Mesodermal cell (in vitro differentiated cells): Measurements from ENCODE around the gene SPRR2B.
"Not testable (repeated sequence)": the region's sequence is repeated elsewhere in the genome, so short reads cannot be mapped to it uniquely, and the experiment has no call there.

ENCODE experiments used
- H3K27ac ChIP-seq: 2 replicates; pipeline ENCODE4 v1.7.0; 2013; ENCODE audit warnings: mild to moderate bottlenecking, low read depth, low read length, moderate library complexity; ENCODE audit not compliant: severe bottlenecking
- H3K36me3 ChIP-seq: 2 replicates; pipeline ENCODE4 v1.7.1; 2013; ENCODE audit warnings: mild to moderate bottlenecking, low read length, moderate library complexity; ENCODE audit not compliant: control insufficient read depth, insufficient read depth
- H3K4me1 ChIP-seq: one replicate; pipeline ENCODE4 v1.7.1; 2013; ENCODE audit warnings: mild to moderate bottlenecking, low read length; ENCODE audit not compliant: insufficient read depth, control insufficient read depth, poor library complexity, severe bottlenecking
- H3K4me3 ChIP-seq: 2 replicates; pipeline ENCODE4 v1.7.0; 2013; ENCODE audit warnings: low read length, control low read depth, mild to moderate bottlenecking; ENCODE audit not compliant: insufficient read depth, poor library complexity, severe bottlenecking; ENCODE audit errors: extremely low read depth
- H3K9me3 ChIP-seq: 2 replicates; pipeline ENCODE4 v1.7.1; 2013; ENCODE audit warnings: mild to moderate bottlenecking, low read length, moderate library complexity; ENCODE audit not compliant: control insufficient read depth
- WGBS, 2 experiments: methylation state at CpG; one replicate each; pipeline ENCODE4 v1.1.5; 2013; ENCODE audit warnings: missing lambda C conversion rate in 2 of 2; ENCODE audit not compliant: insufficient coverage in 2 of 2; 5-methylcytosine and 5-hydroxymethylcytosine counted together

The SPRR2B gene

GRCh38 chr1:153081736-153082135 is 10.3 kb upstream of the SPRR2B start:
- 100% methylated on average over 1 of the region's 3 CpGs; no CpG with 5 or more reads in 1 of the 2 experiments for WGBS, 2 experiments
- Histone ChIP-seq H3K27ac (no peak overlapping the region), H3K9me3 (no peaks in the 10 kb centered on the region), H3K36me3 (no peaks in the 10 kb centered on the region), H3K4me1 (no peaks in the 10 kb centered on the region), H3K4me3 (no peak overlapping the region)

- H3K4me3 ChIP-seq = no peak overlapping the region
- H3K4me1 ChIP-seq = no peaks in the 10 kb centered on the region
- WGBS, 2 experiments = 86 to 90% methylated on average over 3 of the region's 5 CpGs
- H3K36me3 ChIP-seq = no peaks in the 10 kb centered on the region
- no peak overlapping the region for H3K27ac ChIP-seq
- H3K9me3 ChIP-seq = no peaks in the 10 kb centered on the region
These were observed 1.7 kb upstream of the SPRR2B start for GRCh38 chr1:153072806-153073726.

- Histone ChIP-seq H3K9me3 (no peaks in the 10 kb centered on the region), H3K36me3 (no peaks in the 10 kb centered on the region), H3K4me1 (no peaks in the 10 kb centered on the region), H3K27ac (no peak overlapping the region), H3K4me3 (no peak overlapping the region)
- 88% methylated on average over 1 of the region's 2 CpGs; no CpG with 5 or more reads in 1 of the 2 experiments for WGBS, 2 experiments
These were observed 1.2 kb downstream of the SPRR2B start for GRCh38 chr1:153070243-153070642.

GRCh38 chr1:153058826-153059784 is 12.3 kb downstream of the SPRR2B start:
- Histone ChIP-seq H3K9me3 (no peaks in the 10 kb centered on the region), H3K36me3 (no peaks in the 10 kb centered on the region), H3K27ac (no peak overlapping the region), H3K4me3 (no peak overlapping the region), H3K4me1 (peaks cover 6% of the 10 kb centered on the region)
- WGBS, 2 experiments = 67 to 89% methylated on average over 1 to 4 of the region's 6 CpGs

- peaks cover 6% of the 10 kb centered on the region for H3K4me1 ChIP-seq
- no peak overlapping the region for H3K27ac ChIP-seq
- no CpG with 5 or more reads among the region's 2 CpGs for WGBS, 2 experiments
- H3K36me3 ChIP-seq = no peaks in the 10 kb centered on the region
- H3K9me3 ChIP-seq = no peaks in the 10 kb centered on the region
- H3K4me3 ChIP-seq = no peak overlapping the region
These were observed 13.3 kb downstream of the SPRR2B start for GRCh38 chr1:153058154-153058553.

GRCh38 chr1:153057375-153057774 is 14.0 kb downstream of the SPRR2B start, which contains the start of gene SPRR2A:
Gene SPRR2A, minus strand, starts transcription at chr1:153057512. Its CDS starts 777 bp downstream, at chr1:153056735.
- Histone ChIP-seq H3K27ac (no peak within 1 kb of the TSS), H3K36me3 (no peaks in the 10 kb centered on the region), H3K4me1 (peaks cover 6% of the 10 kb centered on the region), H3K9me3 (no peaks in the 10 kb centered on the region), H3K4me3 (no peak within 1 kb of the TSS)
- WGBS, 2 experiments = 83 to 90% methylated on average over 2 of the region's 2 CpGs

GRCh38 chr1:153056111-153056510 is 15.3 kb downstream of the SPRR2B start:
- H3K4me1 ChIP-seq, H3K36me3 ChIP-seq, H3K27ac ChIP-seq, H3K9me3 ChIP-seq, H3K4me3 ChIP-seq: not testable (repeated sequence)
- 70 to 83% methylated on average over 2 of the region's 3 CpGs for WGBS, 2 experiments

- Histone ChIP-seq H3K4me1 (no peaks in the 10 kb centered on the region), H3K4me3 (no peak overlapping the region), H3K27ac (no peak overlapping the region), H3K36me3 (no peaks in the 10 kb centered on the region), H3K9me3 (no peaks in the 10 kb centered on the region)
- WGBS, 2 experiments = 86 to 100% methylated on average over 1 to 2 of the region's 2 CpGs
These were observed 22.2 kb downstream of the SPRR2B start for GRCh38 chr1:153049211-153049610.

- 100% methylated on average over 2 of the region's 4 CpGs for WGBS, 2 experiments
- Histone ChIP-seq H3K36me3 (no peaks in the 10 kb centered on the region), H3K4me3 (no peak within 1 kb of the TSS), H3K4me1 (peaks cover 3% of the 10 kb centered on the region), H3K9me3 (no peaks in the 10 kb centered on the region), H3K27ac (no peak within 1 kb of the TSS)
These were observed 30.3 kb downstream of the SPRR2B start, which contains the start of gene SPRR2D for GRCh38 chr1:153040950-153041631. Gene SPRR2D, minus strand, starts transcription at chr1:153041120. Its CDS starts 774 bp downstream, at chr1:153040346.

- H3K36me3 ChIP-seq = no peaks in the 10 kb centered on the region
- no CpG with 5 or more reads among the region's 1 CpG for WGBS, 2 experiments
- H3K9me3 ChIP-seq = no peaks in the 10 kb centered on the region
- H3K4me3 ChIP-seq = no peak overlapping the region
- no peak overlapping the region for H3K27ac ChIP-seq
- peaks cover 11% of the 10 kb centered on the region for H3K4me1 ChIP-seq
These were observed 36.2 kb downstream of the SPRR2B start for GRCh38 chr1:153035211-153035610.
